Uterus (tissue), 2 donors: Measurements from ENCODE around the gene WWOX.

Experiments used
- CTCF ChIP-seq, 4 experiments: fragments of 200-600 bp in 2 of 4; fragments of 450-650 bp in 2 of 4; sonication (generic) in 2 of 4; IDR thresholded peaks; one replicate each; pipeline ENCODE4 v1.5.1; 2016 to 2019; ENCODE audit warnings: antibody characterized with exemption in 4 of 4, mild to moderate bottlenecking in 2 of 4, moderate library complexity in 1 of 4
- POLR2A ChIP-seq, 2 donors: fragments of 450-650 bp; IDR thresholded peaks; one replicate each; pipeline ENCODE4 v1.6.1; 2016; ENCODE audit warnings: antibody characterized with exemption in 2 of 2, mild to moderate bottlenecking in 1 of 2, moderate library complexity in 1 of 2

- TF ChIP-seq CTCF (IDR thresholded peaks at IDR 0.05) (no peak), POLR2A (IDR thresholded peaks at IDR 0.05) (no peak)
These were observed 184.2 kb downstream of the WWOX start for GRCh38 chr16:78283548-78284251.
